Cardiac septum (tissue), 1 donor: ENCODE data around the gene UNC93A. TPM values are rescaled to one million over a fixed set of nuclear protein-coding genes. Genes with fewer than 3 reads are reported as not detected.
"Not testable (repeated sequence)": the region's sequence is repeated elsewhere in the genome, so short reads cannot be mapped to it uniquely, and the experiment has no call there.

Experiments used
- DNase-seq: peaks from one replicate; pipeline ENCODE4 v3.0.0-alpha.2; 2020; ENCODE audit warnings: low spot score
- intact Hi-C: fragments of 100-400 bp; cut with DNase I; formaldehyde crosslinking; loops from one replicate; pipeline ENCODE4 v1.14.0; 2022
- total RNA-seq: library from RNA; stranded (reverse); fragmentation: NEBNext Ultra II Directional; extraction: Animal tissue kit (Norgen Biotek cat#: 25700); gene quantifications from one replicate; pipeline ENCODE4 v1.2.1, GENCODE V29; 2021
- donor health status: DM: no; HTN: no; CAD: no.

UNC93A gene
- total RNA-seq, 1 donor from 2014 or later, result not detected

- intact Hi-C loops, result no loop called here
- DNase-seq, result no peak
These were observed 22.3 kb upstream of the UNC93A start for GRCh38 chr6:167268683-167269280.

DNA sequence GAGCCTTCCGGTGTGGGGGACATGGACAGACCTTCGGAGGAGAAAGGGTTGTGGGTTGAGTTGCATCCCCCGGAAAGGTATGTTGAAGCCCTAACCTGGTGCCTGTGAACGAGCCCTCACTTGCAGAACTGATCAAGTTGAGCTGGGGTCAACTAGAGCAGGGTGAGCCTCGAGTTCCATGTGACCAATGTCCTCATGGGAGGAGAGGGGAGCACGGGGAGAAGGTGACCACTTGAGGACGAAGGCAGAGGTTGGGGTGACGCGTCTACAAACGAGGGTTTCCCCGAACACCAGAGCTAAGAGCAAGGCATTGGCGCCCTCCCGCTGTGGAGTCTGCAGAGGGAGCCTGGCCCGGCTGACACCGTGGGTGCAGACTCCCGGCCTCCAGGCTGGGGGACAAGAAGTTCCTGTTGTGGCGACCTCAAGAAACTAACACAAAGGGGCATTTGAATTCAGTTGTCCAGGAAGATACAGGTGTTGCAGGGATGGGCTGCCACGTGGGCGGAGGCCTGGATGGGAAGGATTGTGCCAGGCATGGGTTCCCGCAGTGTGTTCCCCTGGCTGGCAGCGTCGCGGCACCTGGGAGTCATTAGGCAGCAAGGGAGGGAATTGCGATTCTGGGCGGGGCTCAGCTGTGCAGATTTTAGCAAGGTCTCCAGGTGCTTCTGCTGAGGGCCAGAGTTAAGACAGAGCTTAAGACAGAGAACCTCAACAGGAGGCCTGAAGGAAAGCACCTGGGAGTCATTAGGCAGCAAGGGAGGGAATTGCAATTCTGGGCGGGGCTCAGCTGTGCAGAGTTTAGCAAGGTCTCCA is 20.4 kb upstream of the UNC93A start:
- DNase-seq, result no peak
- intact Hi-C loops, result no loop called here

- DNase-seq, result no peak
- intact Hi-C loops, result no loop called here
These were observed 19.0 kb upstream of the UNC93A start for GRCh38 chr6:167272151-167272550.

DNA sequence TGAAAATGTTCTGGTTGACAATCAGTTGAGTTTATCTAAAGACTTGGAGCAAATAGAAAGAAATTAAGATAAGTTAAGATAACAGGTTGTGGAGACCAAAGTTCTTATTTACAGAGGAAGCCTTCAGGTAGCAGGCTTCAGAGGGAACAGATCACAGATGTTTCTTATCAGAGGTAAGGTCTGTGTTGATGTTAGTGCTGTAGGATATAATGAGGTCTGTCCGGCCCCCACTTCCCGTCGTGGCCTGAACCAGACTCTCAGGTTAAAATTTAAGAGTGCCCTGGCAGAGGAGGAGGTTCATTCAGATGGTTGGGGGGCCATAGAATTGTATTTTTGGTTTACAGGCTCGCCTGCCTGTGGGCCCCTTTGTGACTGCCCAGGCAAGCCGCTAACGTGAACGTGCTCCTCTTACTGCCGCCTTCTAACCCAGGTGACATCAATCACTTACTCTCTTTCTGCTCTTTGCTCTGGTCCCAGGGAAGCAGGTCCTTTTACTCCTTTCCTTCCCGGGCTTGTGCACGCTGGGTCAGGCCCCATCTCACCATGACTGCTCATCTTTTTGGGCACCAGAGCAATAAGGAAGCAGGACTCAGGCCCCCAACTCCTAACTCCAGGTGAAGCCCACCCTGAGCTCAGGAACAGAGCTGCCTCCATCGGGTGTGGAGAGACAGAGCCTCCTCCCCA is 18.3 kb upstream of the UNC93A start:
- intact Hi-C loops, result no loop called here
- no peak for DNase-seq

- intact Hi-C loops, result no loop called here
- DNase-seq, result no peak
These were observed 16.8 kb upstream of the UNC93A start for GRCh38 chr6:167274270-167274669.

DNA sequence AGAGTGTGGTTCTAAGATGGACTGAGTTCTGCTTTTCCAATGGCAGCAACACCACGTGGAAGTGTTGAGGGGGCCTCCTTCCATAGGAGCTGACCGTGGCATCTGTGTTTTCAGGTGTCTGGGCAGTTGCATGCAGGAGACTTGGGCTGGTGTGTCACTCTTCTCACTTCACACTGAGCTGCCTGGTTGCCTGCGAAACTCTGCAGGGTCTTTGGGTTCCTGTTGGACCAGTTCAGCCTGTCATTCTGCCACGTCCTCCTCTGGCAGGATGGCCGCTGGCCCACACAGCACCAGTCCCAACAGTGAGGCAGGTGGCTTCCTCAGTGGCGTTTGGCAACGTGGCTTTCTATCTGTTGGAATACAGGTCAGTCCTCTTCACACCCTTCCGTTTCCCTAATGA is 16.1 kb upstream of the UNC93A start:
- intact Hi-C loops, result no loop called here
- no peak for DNase-seq

GRCh38 chr6:167275436-167275835 is 15.7 kb upstream of the UNC93A start:
- DNase-seq, result no peak

DNA sequence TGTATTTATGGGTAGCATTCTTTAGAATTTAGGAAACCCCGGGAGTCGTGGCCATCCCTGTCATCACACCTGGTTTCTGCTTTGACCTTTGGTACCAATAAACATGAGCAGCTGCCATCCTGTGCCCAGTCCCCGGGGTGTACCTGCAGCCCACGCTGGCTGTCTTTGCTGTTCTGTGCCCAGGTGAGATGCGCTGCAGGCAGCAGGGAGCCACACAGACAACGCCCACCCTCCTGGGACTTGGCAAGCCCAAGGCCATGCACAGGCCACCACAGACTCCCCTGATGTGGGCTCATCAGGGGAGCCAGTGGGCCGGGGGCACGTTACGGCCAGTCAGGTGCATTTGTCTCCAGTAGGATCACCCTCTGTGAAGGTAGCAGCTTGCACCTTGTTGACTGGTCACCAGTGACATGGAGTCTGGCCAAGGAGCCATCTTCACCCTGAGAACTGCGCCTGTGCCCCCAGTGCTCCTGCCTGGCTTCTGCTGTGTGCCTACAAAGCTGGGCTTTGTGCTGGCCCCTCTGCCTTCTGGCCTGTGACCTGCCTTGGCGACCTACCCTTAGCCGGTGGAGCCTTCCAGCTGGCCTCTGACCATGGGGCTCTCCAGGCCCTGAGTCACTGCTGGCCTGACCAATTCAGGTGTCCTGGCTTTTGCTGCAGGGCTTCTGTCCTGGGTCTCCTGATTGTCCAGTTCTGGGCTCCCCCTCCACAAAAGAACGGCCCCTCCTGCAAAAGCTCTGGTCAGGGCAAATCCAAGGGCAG is 14.2 kb upstream of the UNC93A start:
- intact Hi-C loops, result no loop called here
- DNase-seq, result no peak

More at GRCh38 chr6:167275436-167275835, 15.7 kb upstream of the UNC93A start:
- intact Hi-C loops, result no loop called here

- intact Hi-C loops, DNase-seq: not testable (repeated sequence)
These were observed 12.8 kb upstream of the UNC93A start for GRCh38 chr6:167278173-167278940.

DNA sequence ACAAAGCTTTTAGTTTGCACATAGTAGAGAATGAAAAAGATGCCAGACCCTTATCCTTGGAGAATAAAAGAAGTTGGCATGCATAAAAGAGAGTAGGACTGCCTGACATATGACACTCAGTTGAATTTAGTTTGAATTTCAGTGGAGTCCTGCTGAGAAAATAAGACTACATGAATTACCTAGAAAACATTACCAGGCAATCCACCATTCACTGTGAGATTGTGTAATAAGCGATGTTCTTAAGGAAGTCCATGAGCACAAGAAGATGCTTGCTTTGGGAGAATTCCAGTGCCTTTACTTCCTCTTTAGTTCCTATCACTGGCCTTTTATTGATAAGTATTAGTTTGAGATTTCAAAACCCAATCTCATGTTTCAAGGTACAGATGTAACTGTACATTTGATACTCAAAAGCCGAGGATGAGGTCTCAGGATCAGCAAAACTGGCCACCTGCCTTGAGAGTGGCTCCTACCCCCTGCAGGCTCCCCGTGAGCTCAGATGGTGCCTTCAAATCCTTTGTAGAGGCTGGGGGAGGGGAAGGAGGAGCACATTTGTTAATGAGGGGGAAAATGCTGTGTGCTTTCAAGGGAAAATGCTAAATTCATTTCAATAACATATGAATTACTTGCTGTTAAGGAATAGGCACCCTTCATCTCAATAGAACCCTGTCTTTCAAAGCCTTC is 11.2 kb upstream of the UNC93A start:
- no peak for DNase-seq
- intact Hi-C loops, result loop anchor here (10.0 kb wide), 1 partner anchor 55 kb away; no protein-coding TSS in a partner anchor

DNA sequence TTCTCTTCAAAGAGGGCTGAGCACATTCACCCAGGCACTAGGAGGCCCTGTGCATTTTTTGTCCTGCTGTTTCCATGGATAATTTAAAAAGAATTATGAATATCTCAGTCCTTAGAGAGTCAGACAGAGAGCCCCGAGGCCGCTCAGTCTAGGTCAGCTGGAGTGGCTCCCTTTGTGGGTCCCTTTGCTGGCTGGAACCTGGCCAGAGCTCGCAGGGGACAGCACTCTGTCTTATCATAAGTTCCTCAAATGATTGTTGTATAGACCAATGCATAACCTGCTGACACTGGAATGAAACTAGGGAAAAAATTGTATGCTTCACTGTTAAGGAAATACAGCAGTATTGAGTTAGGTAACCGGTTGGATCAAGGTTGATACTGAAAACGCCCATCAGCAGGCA is 10.6 kb upstream of the UNC93A start:
- intact Hi-C loops, result loop anchor here (10.0 kb wide), 1 partner anchor 56 kb away; no protein-coding TSS in a partner anchor
- DNase-seq, result not testable (repeated sequence)

DNA sequence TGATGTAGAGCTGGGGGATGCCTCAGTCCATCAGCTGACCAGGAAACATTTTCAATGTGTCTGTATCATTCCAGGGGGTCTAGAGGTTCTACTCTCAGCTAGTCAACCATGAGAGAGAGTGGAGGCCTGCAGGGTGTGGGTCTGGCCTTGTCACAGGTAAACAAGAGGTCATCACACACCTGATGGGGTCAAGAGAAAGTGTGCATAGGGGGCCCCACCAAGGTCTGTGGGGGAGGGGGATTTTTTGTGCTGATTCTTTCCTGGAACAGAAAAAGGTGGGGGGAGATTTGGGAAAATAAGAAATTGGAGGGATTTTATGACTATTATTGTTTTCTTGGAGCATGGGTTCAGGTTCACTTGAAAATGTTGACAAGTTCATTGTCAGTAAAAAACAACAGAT is 8.9 kb upstream of the UNC93A start:
- intact Hi-C loops, result loop anchor here (10.0 kb wide), 1 partner anchor 57 kb away; no protein-coding TSS in a partner anchor
- DNase-seq, result no peak

DNA sequence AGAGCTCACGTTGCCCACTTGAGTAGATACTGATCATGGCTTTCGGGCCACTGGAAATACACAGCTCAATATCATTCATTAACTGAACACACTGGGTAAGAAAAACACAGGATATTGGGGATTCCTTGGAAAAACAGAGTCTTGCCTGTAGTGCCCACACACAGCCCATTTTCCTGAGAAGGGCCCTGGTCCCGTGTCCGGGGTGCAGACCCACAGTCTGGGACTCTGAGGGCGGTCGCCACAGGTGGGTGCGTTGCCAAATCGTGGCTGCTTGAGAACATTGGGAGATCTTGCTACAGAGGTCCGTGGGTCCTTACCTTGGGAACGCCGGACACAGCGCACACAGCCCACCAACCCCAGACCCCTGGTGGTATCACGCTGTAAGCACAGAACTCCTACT is 6.5 kb upstream of the UNC93A start:
- intact Hi-C loops, result loop anchor here (10.0 kb wide), 1 partner anchor 60 kb away; no protein-coding TSS in a partner anchor
- not testable (repeated sequence) for DNase-seq

DNA sequence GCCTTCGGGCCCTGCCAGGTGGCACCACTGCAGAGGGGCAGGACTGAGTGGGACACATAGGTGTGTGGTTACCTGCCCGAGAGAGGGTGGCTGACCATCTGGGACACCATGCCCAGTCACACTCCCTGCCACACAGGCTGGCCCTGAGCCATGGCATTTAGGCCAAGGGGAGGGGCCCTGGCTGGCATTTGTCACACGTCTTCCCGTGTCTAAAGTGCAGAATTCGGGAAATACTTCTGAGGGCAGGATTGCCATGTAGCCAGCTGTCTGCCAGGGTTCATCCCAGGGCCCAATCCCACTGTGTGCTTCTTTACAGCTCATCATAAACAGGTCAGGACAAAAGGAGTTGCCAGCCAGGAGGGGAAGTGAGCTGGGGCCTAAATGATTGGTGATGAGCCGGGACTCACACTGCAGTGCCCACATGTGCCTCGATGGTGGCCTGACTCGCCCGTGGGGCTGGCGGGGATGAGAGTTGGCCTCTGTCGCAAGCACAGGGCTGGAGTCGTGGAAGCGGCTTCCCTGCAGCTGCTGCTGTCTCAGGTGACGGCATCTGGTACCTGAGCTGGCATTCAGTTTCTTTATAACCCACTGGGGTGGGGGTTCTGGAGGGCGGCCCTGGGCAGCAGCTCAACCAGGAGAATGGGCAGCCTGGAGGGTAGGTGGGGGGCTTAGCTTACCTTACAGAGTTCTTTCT is 5.9 kb upstream of the UNC93A start:
- intact Hi-C loops, result loop anchor here (10.0 kb wide), 1 partner anchor 60 kb away; no protein-coding TSS in a partner anchor
- no peak for DNase-seq

DNA sequence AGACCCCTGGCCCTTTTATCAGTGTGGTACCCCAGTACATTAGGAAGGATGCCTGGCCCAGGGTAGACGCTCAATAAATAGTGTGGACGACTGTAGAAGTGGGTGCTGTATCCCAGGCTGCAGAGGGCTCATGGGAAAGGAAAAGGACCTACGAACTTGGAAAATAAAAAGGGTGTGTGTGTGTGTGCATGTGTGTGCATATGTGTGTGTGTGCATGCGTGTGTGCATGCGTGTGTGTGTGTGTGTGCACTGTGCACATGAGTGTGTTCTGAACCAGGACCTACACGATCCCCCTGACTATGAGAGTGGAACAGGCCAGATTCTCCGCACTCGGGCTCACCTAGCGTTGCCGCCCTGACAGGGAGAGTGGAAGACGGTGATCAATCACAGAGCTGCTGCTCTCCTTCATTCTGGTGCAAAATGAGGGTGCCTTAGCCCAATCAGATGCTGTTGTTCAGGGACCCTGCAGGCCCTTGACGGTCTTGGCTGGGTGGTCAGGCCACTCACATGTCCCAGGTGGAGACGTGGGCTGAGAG is 3.5 kb upstream of the UNC93A start:
- intact Hi-C loops, result loop anchor here (10.0 kb wide), 1 partner anchor 63 kb away; no protein-coding TSS in a partner anchor
- DNase-seq, result no peak

GRCh38 chr6:167288591-167289225 is 2.4 kb upstream of the UNC93A start:
- not testable (repeated sequence) for DNase-seq
- intact Hi-C loops, result loop anchor here (10.0 kb wide), 1 partner anchor 64 kb away; no protein-coding TSS in a partner anchor

DNA sequence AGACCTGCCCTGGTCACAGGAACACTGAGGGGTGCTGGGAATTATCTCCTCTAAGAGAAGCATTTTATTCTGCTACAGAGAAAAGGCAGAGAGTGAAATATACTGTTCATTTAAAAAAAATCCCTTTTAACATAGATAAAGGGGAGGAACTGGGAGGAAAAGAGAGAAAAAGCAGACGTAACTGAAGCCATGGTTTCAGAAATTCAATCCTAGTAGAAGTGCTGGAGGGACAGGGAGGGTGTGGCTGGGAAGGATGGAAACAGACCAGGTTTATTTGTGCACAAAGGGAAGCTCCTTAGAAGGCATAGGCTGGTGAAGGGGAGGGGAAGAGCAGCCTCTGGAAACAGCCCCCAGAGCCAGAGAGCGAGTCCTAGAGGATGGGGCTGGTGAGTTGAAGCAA is 1.8 kb upstream of the UNC93A start:
- DNase-seq, result not testable (repeated sequence)
- intact Hi-C loops, result loop anchor here (10.0 kb wide), 1 partner anchor 64 kb away; no protein-coding TSS in a partner anchor
